ENCODE measurements around the gene AMIGO3.

DNA sequence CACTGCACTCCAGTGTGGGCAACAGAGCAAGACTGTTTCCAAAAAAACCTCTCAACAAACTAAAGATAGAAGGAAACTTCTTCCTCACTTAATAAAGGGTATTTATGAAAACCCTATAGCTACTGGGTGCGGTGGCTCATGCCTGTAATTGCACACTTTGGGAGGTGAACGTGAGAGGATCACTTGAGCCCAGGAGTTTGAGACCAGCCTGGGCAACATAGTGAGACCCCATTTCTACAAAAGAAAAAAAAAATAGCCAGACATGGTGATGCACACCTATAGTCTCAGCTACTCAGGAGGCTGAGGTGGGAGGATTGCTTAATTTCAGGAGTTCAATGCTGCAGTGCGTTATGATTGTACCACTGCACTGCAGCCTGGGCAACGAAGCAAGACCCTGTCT is 44.5 kb upstream of the AMIGO3 start:
- no peak for TF ChIP-seq TAF1 (IDR thresholded peaks at IDR 0.05; ENCODE audit: low read depth)
- no peak for TF ChIP-seq CREB1 (IDR thresholded peaks at IDR 0.05; ENCODE audit: low read depth)
- no peak for TF ChIP-seq EP300 (IDR thresholded peaks at IDR 0.05; ENCODE audit: borderline replicate concordance)
- no peak for TF ChIP-seq YY1 (IDR thresholded peaks at IDR 0.05; ENCODE audit: low read depth)
- TF ChIP-seq, protein P1, sequence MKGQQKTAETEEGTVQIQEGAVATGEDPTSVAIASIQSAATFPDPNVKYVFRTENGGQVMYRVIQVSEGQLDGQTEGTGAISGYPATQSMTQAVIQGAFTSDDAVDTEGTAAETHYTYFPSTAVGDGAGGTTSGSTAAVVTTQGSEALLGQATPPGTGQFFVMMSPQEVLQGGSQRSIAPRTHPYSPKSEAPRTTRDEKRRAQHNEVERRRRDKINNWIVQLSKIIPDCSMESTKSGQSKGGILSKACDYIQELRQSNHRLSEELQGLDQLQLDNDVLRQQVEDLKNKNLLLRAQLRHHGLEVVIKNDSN (IDR thresholded peaks at IDR 0.05) = no peak
- no peak for TF ChIP-seq TEAD4 (IDR thresholded peaks at IDR 0.05)

Measured in Ishikawa (cell line).